Astrocyte of the hippocampus (primary cell): ENCODE data around the gene FBXO33.
"Not testable (repeated sequence)": the region's sequence is repeated elsewhere in the genome, so short reads cannot be mapped to it uniquely, and the experiment has no call there.

ENCODE experiments used
- DNase-seq: peaks from one replicate; pipeline ENCODE4 v3.0.0; 2011; ENCODE audit warnings: low read depth, low spot score

Gene FBXO33

DNA sequence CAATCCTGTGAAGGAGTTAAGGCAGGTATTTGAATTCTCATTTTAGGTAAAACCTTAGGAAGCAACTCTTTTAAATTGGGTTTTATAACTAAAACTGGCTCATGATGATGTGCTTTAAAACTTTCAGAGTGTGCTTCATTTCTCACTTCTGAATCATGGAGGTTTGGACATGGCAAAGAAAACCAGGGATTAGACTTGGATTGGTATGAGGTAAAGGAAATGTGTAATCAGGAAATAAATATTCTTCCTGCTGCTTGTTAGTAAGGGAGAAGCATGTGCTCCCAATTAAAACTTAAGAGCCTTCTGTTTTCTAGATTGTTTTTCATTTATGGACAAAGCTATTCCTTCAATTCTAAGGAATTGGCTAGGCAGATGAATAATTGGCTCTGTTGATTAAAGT, 57.4 kb downstream of the FBXO33 start:
- DNase-seq, result peak; percentile 52

DNA sequence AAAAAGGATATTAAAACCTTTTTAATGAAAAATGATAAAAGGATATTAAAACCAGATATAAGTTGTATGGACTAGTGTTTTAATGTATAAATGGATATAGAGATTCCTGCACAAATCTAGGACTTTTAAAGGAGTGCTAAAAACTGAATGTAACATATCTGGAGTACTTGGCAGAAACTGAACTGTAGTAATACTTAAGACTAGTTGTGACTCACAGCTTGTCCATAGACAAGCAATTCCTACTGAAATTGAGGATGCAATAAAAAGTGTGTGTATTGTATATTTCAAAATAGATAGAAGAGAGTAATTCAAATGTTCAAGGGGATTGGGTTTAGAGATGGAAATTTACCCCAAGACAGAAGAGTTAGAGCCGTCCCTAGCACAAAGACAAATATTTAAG, 59.6 kb downstream of the FBXO33 start:
- DNase-seq, result no peak

DNA sequence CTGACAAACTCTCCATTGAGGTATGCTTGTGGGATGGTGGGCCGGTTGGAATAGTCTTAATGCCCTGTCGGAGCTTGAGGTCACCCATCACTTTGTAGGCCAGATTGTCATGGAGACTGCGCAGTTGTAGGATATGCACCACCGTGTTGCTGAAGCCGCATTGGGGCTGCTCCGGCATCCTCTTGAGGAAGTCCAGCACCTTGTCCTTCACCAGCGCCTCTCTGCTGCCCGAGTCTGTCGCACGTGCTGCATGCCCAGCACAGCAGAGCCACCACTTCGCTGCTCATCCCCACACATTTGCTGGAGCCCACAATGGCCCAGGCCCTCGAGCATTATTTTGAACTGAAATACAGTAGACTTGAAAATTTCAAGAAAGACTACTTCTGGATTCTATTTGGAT, 61.8 kb downstream of the FBXO33 start:
- DNase-seq, result no peak

DNA sequence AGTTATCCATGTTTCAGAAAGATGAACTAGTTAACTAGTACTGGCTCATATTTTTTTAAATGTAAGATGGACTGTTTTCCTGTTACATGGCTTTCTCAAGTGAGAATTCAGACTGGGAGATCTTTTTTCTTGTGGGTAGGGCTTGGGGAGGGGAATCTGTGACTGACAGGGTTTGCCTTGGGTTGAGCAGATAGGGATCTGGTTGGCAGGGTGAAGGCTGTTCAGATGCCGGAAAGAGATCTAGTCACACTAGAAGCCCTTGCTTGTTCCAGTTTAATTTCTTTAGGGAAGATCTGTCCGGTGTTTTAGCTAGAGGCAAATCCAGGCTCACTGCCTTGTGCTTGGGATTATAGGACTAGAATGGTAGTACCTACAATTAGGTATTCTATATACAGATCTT, 63.2 kb downstream of the FBXO33 start:
- DNase-seq, result no peak

DNA sequence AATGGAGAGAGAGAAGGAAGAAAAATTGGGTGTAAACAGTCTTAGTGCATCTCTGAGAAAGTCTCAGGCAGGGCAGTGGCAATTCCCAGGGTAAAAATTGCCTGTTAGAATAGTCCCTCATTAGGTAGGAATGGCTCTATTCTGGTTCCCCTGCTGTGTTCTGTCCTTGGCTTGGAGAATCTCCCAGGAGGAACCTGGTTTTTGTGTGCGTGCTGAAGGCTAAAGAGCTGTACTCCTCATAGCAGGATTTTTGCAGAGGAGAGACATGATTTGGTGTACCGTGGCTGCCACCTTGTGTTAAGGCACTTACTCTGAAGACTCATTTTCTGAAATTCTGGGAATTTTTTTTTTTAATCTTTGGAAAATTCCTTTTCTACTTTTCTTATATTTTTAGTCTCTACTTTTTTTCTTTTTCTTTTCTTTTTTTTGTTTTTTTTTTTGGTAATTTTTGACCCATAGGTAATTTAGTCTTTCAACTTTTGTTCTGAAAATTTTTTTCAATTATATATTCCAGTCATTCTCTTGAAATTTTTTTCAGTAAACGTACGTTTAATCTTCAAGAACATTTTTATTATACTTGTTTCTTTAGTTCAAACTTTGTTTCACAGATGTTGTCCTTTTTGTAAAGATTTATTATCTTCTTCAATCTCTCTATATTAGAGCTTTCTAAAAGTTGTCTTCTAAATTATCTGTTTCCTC, 63.8 kb downstream of the FBXO33 start:
- DNase-seq, result peak; percentile 84

DNA sequence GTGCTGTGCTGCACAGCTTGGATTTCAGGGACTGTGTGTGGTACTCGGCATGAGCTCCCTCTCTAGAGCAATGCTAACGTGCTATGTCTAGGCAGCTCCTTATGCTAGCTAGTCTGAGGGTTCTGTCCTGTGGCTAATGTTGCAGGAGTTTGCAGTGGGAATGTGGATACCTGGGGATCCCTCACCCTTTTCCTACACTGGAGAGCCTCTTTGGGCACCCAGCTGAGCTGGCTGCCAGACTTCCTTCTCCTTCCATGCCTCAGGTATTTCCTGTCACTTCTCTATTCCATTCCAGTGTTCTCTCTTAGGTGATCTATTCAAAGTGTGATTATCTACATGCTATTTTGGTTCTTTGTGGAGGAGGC, 64.9 kb downstream of the FBXO33 start:
- no peak for DNase-seq

DNA sequence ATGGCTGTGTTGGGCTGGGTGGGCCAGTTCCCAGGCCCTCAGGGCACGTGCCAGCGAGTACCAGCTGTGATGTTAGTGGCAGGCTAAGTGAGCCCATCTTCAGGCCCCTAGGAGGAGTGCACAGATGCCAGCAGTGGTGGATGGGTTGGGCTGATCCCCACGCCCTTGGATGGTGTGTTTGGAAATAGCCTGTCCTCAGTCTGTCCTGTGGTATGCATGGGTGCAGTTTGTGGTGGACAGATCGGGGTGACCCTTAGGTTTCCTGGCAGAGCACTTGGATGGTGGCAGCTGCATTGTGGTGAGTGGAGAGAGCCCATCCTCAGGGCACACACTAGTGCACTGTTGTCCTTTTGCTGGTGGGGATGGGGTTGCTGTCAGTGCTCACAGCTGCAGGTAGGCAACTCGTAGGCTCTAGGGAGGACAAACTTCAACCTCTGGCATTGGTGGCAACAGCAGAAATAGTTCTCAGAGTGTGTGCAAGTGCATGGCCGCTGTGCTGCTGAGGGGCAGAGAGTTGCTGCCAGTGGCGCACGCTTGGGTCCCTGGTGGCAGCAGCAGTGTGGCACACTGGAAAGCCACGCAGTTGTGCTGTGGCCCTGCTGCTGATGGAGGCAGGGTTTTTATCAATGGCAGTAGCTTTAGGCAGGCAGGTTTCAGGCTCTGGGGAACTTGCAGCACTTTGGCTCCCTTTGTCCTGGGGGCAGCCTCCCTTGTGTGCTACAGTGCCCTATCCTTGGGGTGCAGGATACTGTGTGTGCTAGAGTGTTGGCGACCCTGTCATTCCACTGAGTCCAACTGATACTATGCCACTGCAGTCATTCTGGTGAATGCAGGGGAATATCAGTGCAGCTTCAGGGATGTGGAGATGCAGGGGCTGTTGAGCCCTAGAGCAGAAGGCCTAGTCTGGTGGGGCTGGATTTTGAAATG, 65.5 kb downstream of the FBXO33 start:
- DNase-seq, result no peak

DNA sequence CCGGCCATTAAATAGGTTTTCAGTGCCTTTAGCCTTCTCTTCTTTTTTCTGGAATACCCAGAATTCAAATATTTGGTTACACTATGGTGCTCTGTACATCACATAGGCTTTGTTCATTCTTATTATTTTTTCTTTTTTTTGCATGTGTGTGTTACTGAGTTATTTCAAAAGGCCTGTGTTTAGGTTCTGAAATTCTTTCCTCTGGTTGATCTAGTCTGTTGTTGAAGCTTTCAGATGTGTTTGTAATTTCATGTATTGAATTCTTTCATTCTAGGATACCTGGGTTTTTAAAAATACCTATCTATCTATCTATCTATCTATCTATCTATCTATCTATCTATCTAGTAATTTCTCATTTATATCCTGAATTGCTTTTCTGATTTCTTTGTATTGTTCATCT, 66.9 kb downstream of the FBXO33 start:
- no peak for DNase-seq

DNA sequence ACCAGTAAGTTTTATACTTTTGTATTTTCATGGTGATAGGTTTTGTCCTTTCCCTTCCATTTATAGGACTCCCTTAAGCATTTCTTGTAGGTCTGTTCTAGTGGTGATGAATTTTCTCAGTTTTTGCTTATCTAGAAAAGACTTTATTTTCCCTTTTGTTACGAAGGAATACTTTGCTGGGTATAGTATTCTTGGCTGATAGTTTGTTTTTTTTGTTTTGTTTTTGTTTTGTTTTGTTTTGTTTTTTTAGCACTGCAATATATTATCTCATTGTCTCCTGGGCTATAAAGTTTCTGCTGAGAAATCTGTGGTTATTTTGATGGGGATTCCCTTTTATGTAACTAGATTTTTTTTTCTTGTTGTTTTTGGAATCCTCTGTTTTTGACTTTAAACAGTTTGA, 67.7 kb downstream of the FBXO33 start:
- DNase-seq, result no peak

DNA sequence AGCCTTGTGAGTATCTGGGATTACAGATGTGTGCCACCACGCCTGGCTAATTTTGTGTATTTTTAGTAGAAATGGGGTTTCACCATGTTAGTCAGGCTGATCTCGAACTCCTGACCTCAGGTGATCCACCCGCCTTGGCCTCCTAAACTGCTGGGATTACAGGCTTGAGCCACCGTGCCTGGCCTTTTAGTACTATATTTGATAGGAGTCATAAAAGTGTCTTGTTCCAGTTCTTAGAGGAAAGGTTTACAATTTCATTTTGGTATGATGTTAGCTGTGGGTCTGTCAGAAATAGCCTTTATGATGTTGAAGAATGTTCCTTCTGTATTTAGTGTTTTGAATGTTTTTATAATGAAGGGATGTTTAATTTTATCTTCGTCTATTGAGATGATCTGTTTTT, 70.7 kb downstream of the FBXO33 start:
- not testable (repeated sequence) for DNase-seq

DNA sequence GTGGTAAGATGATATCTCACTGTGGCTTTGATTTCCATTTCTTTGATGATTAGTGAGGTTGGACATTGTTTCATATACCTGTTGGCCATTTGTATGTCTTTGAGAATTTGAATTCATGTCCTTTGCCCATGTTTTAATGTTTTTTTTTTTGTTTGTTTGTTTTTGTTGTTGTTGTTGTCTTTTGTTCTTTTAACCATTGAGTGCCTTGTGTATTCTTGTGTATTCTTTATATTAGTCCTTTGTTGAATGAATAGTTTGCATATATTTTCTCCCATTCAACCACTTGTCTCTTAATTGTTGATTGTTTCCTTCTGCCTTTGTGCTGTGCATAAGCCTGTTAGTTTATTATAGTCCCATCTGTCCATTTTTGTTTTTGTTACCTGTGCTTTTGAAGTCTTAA, 71.9 kb downstream of the FBXO33 start:
- no peak for DNase-seq

DNA sequence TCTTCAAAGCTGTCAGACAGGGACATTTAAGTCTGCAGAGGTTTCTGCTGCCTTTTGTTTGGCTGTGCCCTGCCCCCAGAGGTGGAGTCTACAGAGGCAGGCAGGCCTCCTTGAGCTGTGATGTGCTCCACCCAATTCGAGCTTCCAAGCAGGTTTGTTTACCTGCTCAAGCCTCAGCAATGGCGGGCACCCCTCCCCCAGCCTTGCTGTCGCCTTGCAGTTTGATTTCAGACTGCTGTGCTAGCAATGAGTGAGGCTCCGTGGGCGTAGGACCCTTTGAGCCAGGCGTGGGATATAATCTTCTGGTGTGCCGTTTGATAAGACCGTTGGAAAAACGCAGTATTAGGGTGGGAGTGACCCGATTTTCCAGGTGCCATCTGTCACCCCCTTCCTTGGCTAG, 73.2 kb downstream of the FBXO33 start:
- DNase-seq, result not testable (repeated sequence)

DNA sequence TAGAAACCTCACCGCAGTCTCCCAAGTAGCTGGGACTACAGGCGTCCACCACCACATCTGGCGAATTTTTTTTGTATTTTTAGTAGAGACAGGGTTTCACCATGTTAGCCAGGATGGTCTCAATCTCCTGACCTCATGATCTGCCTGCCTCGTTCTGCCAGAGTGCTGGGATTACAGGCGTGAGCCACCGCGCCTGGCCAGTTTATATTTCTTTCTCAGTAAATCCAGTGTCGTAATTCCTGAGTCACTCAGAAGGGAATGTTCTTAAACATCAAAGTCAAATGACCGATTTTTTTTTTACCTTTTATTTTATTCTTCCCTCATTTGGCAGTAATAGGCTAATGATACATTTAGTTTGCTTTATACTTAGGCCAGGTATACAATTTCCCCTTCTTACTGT, 80.5 kb downstream of the FBXO33 start:
- no peak for DNase-seq

DNA sequence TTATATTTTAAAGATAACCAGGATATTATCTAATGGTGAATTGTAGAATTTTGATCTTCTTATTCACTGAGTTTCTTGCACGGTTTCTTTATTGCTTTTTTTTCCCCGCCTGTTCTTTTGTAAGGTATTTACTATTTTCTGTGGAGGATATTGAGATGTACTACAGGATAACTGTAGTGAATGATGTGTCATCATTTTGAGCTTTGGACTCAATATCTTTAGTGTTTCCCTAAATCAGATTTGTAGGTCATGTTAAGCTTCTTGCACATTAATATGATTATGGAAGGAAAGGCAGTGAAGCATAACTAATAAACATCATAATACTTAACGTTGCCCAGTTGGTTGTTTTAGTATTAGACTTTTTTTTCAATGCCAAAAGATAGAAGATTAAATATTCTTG, 81.4 kb downstream of the FBXO33 start:
- DNase-seq, result no peak
